GM23338 (cell line): ENCODE data around the gene JAG1.

Source experiments
- STAT1 ChIP-seq: IDR thresholded peaks from one replicate; pipeline ENCODE4 v1.6.1; 2016; ENCODE audit warnings: antibody characterized with exemption; ENCODE audit not compliant: unreplicated experiment
- TF ChIP-seq, protein P1 (sequence below): IDR thresholded peaks from one replicate; pipeline ENCODE4 v1.6.1; 2018; ENCODE audit warnings: antibody characterized with exemption; ENCODE audit not compliant: unreplicated experiment
- TF ChIP-seq, protein P2 (sequence below), 2 experiments: fragments of 200-600 bp in 1 of 2; sonication (generic) in 1 of 2; conservative IDR thresholded peaks; 2 replicates each; pipeline versions ENCODE4 v1.5.1 to v1.6.1; 2016 to 2017; ENCODE audit warnings: antibody characterized with exemption in 2 of 2, low read depth in 2 of 2, mild to moderate bottlenecking in 2 of 2, moderate library complexity in 1 of 2

DNA sequence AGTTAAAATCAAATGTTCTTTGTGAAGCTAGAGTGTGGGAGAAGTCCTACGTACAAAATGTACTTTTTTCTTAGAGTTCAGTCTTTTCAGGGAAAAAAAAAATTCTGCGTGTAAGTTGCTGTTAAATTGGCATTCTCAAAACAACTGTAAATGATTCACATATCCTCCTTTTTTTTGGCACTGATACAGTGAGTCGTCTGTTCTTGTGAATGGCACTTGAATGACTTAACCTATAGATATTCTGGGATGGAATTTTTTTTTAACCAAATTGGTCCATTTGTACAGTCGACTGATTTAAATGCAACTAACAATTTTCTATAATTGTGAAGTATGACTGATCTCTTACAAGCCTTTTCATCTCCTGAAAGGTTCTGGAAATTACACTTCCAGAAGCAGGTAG lies 5.5 kb upstream of the JAG1 start:
- TF ChIP-seq, protein P1, sequence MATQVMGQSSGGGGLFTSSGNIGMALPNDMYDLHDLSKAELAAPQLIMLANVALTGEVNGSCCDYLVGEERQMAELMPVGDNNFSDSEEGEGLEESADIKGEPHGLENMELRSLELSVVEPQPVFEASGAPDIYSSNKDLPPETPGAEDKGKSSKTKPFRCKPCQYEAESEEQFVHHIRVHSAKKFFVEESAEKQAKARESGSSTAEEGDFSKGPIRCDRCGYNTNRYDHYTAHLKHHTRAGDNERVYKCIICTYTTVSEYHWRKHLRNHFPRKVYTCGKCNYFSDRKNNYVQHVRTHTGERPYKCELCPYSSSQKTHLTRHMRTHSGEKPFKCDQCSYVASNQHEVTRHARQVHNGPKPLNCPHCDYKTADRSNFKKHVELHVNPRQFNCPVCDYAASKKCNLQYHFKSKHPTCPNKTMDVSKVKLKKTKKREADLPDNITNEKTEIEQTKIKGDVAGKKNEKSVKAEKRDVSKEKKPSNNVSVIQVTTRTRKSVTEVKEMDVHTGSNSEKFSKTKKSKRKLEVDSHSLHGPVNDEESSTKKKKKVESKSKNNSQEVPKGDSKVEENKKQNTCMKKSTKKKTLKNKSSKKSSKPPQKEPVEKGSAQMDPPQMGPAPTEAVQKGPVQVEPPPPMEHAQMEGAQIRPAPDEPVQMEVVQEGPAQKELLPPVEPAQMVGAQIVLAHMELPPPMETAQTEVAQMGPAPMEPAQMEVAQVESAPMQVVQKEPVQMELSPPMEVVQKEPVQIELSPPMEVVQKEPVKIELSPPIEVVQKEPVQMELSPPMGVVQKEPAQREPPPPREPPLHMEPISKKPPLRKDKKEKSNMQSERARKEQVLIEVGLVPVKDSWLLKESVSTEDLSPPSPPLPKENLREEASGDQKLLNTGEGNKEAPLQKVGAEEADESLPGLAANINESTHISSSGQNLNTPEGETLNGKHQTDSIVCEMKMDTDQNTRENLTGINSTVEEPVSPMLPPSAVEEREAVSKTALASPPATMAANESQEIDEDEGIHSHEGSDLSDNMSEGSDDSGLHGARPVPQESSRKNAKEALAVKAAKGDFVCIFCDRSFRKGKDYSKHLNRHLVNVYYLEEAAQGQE, result no peak
- TF ChIP-seq, protein P2, sequence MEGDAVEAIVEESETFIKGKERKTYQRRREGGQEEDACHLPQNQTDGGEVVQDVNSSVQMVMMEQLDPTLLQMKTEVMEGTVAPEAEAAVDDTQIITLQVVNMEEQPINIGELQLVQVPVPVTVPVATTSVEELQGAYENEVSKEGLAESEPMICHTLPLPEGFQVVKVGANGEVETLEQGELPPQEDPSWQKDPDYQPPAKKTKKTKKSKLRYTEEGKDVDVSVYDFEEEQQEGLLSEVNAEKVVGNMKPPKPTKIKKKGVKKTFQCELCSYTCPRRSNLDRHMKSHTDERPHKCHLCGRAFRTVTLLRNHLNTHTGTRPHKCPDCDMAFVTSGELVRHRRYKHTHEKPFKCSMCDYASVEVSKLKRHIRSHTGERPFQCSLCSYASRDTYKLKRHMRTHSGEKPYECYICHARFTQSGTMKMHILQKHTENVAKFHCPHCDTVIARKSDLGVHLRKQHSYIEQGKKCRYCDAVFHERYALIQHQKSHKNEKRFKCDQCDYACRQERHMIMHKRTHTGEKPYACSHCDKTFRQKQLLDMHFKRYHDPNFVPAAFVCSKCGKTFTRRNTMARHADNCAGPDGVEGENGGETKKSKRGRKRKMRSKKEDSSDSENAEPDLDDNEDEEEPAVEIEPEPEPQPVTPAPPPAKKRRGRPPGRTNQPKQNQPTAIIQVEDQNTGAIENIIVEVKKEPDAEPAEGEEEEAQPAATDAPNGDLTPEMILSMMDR (conservative IDR thresholded peaks at IDR 0.05; ENCODE audit: low read depth in 2 of 2), result no peak
- TF ChIP-seq STAT1, result no peak
